ENCODE measurements around the gene CCDC60.

GRCh38 chr12:119373666-119374065, 39.1 kb downstream of the CCDC60 start:
- TF ChIP-seq CTCF (IDR thresholded peaks at IDR 0.05 in 4 of 5, conservative IDR thresholded peaks at IDR 0.05 in 1 of 5) (no peak), POLR2A (IDR thresholded peaks at IDR 0.05) (no peak)

Measured in gastrocnemius medialis (tissue), 4 donors.